ENCODE results near the gene PLXNA2.

GRCh38 chr1:208120431-208120790, 123.8 kb downstream of the PLXNA2 start:
- TF ChIP-seq SMC3 (IDR thresholded peaks at IDR 0.05; ENCODE audit: low read depth, low read length) (no peak), CEBPB (IDR thresholded peaks at IDR 0.05; ENCODE audit: low read depth, low read length) (no peak), CTCF (conservative IDR thresholded peaks at IDR 0.05; ENCODE audit: low read depth, low read length) (no peak), RFX5 (IDR thresholded peaks at IDR 0.05; ENCODE audit: low read depth, low read length) (no peak), RAD21 (IDR thresholded peaks at IDR 0.05; ENCODE audit: low read length) (no peak), POLR2A (IDR thresholded peaks at IDR 0.05; ENCODE audit: low read depth, low read length) (no peak), USF2 (IDR thresholded peaks at IDR 0.05; ENCODE audit: low read depth, low read length) (no peak), ELK1 (IDR thresholded peaks at IDR 0.05; ENCODE audit: borderline replicate concordance, low read depth, low read length) (no peak), FOS (IDR thresholded peaks at IDR 0.05; ENCODE audit: low read depth, low read length) (no peak)
